ENCODE data around the gene PCDHGA9. TPM values are rescaled to one million over a fixed set of nuclear protein-coding genes. Genes with fewer than 3 reads are reported as not detected.
A peak's percentile ranks its signal among the peaks of the same experiment; 100 is the strongest.
"Not testable (repeated sequence)": the region's sequence is repeated elsewhere in the genome, so short reads cannot be mapped to it uniquely, and the experiment has no call there.

PCDHGA9 gene
- total and polyA plus RNA-seq, 2 donors from 2014 or later = 0.54 to 7.6 TPM

GRCh38 chr5:141387557-141388311, 14.8 kb upstream of the PCDHGA9 start, which contains the start of gene PCDHGB4:
Gene PCDHGB4 (plus strand): TSS chr5:141387698. CDS start chr5:141387885, 187 bp downstream.
- H3K27ac ChIP-seq (ENCODE audit: low read depth in 2 of 2, low read length in 2 of 2); H3K36me3 ChIP-seq (ENCODE audit: control insufficient read depth in 2 of 3, insufficient read depth in 3 of 3, low read length in 3 of 3); H3K27me3 ChIP-seq (ENCODE audit: control insufficient read depth, insufficient read depth, low read length); FAIRE-seq; intact Hi-C loops (cut with DNase I); H3K4me1 ChIP-seq (ENCODE audit: control insufficient read depth in 2 of 3, insufficient read depth in 2 of 3, low read depth in 1 of 3, low read length in 3 of 3); H3K9ac ChIP-seq (ENCODE audit: low read length in 3 of 3): not testable (repeated sequence)
- H3K4me3 ChIP-seq (ENCODE audit: low read length in 3 of 3) = peak within 1 kb of the TSS in 2 of 3 donors; percentile 23 to 25
- peak; percentile 28 for TF ChIP-seq CTCF (IDR thresholded peaks at IDR 0.05; ENCODE audit: borderline replicate concordance, extremely low read depth, insufficient read depth)
- H3K9me3 ChIP-seq (ENCODE audit: control insufficient read depth in 2 of 3, insufficient read depth in 1 of 3, low read length in 3 of 3) = peaks cover 4 to 85% (median 19%) of the 10 kb centered on the region in 3 donors
- DNase-seq = peak in 3 of 5 donors; percentile 29 to 48 (median 33)

DNA sequence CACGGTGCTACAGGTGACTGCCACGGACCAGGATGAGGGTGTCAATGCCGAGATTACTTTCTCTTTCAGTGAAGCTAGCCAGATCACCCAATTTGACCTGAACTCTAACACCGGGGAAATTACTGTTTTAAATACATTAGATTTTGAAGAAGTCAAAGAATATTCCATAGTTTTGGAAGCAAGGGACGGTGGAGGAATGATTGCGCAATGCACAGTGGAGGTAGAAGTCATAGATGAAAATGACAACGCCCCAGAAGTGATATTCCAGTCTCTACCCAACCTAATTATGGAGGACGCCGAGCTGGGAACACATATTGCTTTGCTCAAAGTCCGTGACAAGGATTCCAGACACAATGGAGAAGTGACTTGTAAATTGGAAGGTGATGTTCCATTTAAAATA, 13.9 kb upstream of the PCDHGA9 start:
- Histone ChIP-seq H3K4me1 (ENCODE audit: control insufficient read depth in 2 of 3, insufficient read depth in 2 of 3, low read depth in 1 of 3, low read length in 3 of 3) (no peaks in the 10 kb centered on the region), H3K36me3 (ENCODE audit: control insufficient read depth in 2 of 3, insufficient read depth in 3 of 3, low read length in 3 of 3) (no peaks in the 10 kb centered on the region), H3K9me3 (ENCODE audit: control insufficient read depth in 2 of 3, insufficient read depth in 1 of 3, low read length in 3 of 3) (peaks cover 4 to 84% (median 19%) of the 10 kb centered on the region in 3 donors), H3K27ac (ENCODE audit: low read depth in 2 of 2, low read length in 2 of 2) (no peak overlapping the region), H3K4me3 (ENCODE audit: low read length in 3 of 3) (peak overlapping the region in 2 of 3 donors; percentile 23 to 25), H3K27me3 (ENCODE audit: control insufficient read depth, insufficient read depth, low read length) (no peaks in the 10 kb centered on the region), H3K9ac (ENCODE audit: low read length in 3 of 3) (no peak overlapping the region)
- intact Hi-C loops (cut with DNase I) = no loop called here
- no peak for DNase-seq
- no peak for TF ChIP-seq CTCF (IDR thresholded peaks at IDR 0.05; ENCODE audit: borderline replicate concordance, extremely low read depth, insufficient read depth)
- FAIRE-seq = no peak

DNA sequence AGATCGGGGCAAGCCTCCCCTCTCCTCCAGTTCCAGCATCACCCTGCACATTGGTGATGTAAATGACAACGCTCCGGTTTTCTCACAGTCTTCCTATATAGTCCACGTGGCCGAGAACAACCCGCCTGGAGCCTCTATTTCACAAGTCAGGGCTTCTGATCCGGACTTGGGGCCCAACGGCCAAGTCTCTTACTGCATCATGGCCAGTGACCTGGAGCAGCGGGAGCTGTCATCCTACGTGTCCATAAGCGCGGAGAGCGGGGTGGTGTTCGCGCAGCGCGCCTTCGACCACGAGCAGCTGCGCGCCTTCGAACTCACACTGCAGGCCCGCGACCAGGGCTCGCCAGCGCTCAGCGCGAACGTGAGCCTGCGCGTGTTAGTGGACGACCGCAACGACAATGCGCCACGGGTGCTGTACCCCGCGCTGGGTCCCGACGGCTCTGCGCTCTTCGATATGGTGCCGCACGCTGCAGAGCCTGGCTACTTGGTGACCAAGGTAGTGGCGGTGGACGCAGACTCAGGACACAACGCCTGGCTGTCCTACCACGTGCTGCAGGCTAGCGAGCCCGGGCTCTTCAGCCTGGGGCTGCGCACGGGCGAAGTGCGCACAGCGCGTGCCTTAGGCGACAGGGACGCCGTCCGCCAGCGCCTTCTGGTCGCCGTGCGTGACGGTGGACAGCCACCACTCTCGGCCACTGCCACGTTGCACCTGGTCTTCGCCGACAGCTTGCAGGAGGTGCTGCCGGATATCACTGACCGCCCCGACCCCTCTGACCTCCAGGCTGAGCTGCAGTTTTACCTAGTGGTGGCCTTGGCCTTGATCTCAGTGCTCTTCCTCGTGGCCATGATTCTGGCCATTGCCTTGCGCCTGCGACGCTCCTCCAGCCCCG, 13.2 kb upstream of the PCDHGA9 start:
- Histone ChIP-seq H3K9ac (ENCODE audit: low read length in 3 of 3) (no peak overlapping the region), H3K36me3 (ENCODE audit: control insufficient read depth in 2 of 3, insufficient read depth in 3 of 3, low read length in 3 of 3) (no peaks in the 10 kb centered on the region), H3K4me3 (ENCODE audit: low read length in 3 of 3) (no peak overlapping the region), H3K4me1 (ENCODE audit: control insufficient read depth in 2 of 3, insufficient read depth in 2 of 3, low read depth in 1 of 3, low read length in 3 of 3) (no peaks in the 10 kb centered on the region), H3K9me3 (ENCODE audit: control insufficient read depth in 2 of 3, insufficient read depth in 1 of 3, low read length in 3 of 3) (peaks cover 6 to 86% (median 19%) of the 10 kb centered on the region in 3 donors), H3K27me3 (ENCODE audit: control insufficient read depth, insufficient read depth, low read length) (no peaks in the 10 kb centered on the region), H3K27ac (ENCODE audit: low read depth in 2 of 2, low read length in 2 of 2) (no peak overlapping the region)
- DNase-seq = no peak
- intact Hi-C loops (cut with DNase I) = no loop called here
- no peak for FAIRE-seq
- TF ChIP-seq CTCF (IDR thresholded peaks at IDR 0.05; ENCODE audit: borderline replicate concordance, extremely low read depth, insufficient read depth) = no peak

Data from kidney (tissue), 14 donors.